NCI-H2227 (cell line): Measurements from ENCODE around the gene FBXO2.

Experiments used
- DNase-seq: peaks from one replicate; lab custom pipeline; 2025; ENCODE audit not compliant: unreplicated experiment; lab: John Stamatoyannopoulos, UW

Gene FBXO2

GRCh38 chr1:11653861-11654136 lies 430 bp downstream of the FBXO2 start:
- DNase-seq = no peak

- no peak for DNase-seq
Observed at GRCh38 chr1:11653101-11653860, 948 bp downstream of the FBXO2 start.

- no peak for DNase-seq
Observed at GRCh38 chr1:11652203-11652780, 1.9 kb downstream of the FBXO2 start.

GRCh38 chr1:11651017-11651416 lies 3.2 kb downstream of the FBXO2 start:
- DNase-seq = no peak

DNA sequence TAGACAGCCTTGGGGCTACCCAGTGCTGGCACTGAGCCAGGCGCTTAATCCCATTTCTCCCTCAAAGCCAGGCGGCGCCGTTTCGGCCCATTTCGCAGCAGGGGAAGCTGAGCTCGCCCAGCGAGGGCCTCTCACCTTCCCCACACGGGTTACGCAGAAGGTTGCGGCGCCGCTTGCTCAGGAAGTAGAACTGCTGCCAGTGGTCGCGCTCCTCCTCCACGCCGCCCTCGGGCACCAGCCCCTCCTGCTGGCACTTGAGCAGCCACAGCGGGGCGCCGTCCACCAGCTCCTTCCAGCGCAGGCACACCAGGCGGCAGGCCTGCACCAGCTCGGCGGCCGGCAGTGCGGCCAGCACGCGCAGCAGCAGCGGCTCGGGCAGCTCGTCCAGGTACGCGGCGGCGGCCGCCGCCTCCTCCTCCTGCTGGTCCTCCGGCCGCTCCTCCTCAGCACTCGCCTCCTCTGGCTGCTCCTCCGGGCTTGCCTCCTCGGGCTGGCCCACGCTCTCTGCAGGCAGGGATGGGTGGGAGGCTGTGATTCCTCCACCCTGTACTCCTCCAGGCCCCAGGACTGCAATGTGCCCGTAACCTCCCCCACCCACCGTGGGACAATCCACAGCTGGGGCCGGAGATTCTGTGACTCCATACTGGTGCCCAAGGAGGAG lies 3.8 kb downstream of the FBXO2 start:
- no peak for DNase-seq

DNA sequence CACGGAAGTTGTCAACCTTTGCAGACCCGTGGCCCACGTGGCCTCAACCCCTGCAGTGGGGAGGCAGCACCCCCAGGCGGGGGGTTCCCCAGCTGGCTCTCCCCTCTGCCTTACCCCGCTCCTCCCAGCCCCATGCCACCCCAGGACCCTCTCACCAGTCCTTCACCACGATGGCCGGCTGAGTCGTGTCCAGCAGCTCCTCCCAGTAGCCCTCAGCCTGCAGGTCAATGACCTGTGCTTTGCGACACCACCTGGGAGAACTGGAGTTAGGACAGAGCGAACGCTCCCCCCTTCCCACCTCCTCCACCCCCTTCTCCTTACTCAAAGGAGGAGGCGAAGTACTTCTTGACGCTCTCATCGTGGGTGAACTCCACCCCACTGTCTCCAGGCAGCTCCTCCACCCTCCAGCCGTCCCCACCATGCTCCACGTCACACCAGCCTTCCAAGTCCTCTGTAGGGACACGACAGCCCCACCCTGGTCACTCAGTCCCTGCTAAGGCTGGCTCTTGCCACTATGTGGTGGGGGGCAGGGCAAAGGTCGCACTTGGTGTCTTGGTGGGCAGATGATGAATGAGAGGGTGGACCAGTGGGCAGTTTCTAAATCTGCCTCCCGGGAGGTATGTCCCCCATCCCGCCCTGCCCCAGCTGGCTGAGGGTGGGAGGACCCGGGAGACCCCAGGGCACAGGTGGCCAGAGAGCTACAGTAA lies 4.5 kb downstream of the FBXO2 start:
- no peak for DNase-seq

DNA sequence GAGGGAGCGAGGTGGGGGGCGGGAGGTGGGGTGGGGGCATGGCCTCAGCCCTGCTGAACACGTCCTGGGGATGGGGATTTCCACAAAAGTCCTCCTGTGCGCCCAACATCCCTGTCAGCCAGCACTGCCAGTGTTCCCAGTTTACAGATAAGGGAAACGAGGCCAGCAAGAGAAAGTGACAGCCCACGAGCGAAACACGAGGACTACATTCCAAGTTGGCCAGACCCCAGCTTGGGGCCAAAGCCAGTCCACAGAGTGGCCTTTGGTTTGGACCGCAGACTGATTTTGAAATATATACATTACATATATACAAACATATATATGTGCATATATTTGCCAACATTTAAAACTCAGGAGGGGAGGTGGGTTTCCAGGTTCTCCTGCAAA lies 5.0 kb downstream of the FBXO2 start:
- no peak for DNase-seq

DNA sequence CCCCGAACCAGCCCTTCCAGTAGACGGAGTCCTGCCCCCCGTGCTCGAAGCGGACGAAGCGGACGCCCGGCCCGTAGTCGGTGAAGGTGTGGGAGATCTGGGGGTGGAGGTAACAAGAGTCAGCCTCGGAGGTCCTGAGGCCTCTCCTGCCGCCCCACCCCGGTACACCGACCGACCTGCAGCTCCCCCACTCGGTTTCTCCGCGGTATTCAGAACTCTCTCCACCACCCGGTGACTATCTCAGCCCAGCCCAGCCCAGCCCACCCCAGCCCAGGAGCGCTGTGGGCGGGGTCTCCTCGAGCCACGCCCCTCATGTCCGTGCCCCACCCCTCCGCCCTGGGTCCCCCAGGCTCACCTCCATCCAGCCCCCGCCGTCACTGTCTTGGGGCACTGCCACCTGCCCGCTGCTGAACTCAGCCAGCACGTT lies 5.5 kb downstream of the FBXO2 start:
- no peak for DNase-seq

DNA sequence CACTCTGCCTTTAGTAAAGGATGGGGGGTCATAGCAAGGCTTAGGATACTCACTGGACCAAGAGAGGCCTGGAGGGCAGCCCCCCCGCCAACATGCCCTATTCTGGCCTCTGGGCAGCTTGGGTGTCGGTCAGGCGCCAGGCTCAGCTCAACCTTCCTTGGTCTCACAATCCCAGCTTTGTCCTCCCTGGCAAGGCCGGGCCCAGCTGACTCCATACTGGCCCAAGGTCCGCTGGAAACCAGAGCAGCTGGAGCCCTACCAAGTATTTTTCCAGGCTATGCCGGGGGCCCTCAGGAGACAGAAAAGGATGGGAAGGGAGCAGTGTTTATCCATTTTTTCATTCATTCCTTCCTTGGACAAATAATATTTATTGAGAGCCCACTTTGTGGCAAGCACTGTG lies 6.2 kb downstream of the FBXO2 start:
- DNase-seq = no peak

DNA sequence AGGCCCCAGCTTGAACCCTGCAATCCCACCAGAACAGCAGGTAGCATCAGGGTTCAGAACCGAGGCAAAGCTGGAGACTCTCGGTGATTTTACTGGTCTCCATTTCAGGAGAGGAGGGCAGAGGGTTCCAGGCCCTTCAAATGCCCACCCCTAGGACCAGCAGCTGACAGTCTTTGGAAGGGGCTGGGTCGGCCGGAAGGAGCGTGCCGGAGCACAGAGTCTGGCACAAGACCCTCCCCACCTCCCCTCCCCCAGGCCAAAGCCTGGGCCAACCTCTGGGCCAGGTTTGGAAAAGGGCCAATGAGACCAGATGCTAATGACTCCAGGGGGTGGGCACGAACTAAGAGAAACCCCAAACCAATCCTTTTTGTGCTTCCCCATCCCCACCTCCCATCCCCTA lies 6.9 kb downstream of the FBXO2 start:
- no peak for DNase-seq

DNA sequence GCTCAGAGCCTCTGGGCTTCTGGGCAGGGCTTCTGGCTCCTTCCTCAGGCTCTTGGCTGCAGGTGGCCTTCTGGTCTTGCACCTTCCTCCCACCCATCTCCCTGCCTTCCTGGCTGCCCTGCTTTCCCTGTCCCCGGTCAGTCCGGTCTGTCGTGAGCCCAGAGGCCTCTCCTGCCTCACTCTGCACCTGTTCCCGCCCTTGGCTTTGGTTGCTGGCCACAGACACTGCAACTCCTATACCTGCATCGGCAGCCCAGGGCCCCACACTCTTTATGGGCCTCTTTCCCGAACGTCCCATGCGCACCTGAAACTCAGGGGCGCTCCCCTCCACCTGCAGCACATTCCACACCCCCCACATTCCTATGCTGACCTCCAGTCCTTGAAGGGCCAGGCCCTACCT lies 7.9 kb downstream of the FBXO2 start:
- no peak for DNase-seq

- peak; percentile 87 for DNase-seq
Observed at GRCh38 chr1:11645670-11646265, 8.5 kb downstream of the FBXO2 start.

DNA sequence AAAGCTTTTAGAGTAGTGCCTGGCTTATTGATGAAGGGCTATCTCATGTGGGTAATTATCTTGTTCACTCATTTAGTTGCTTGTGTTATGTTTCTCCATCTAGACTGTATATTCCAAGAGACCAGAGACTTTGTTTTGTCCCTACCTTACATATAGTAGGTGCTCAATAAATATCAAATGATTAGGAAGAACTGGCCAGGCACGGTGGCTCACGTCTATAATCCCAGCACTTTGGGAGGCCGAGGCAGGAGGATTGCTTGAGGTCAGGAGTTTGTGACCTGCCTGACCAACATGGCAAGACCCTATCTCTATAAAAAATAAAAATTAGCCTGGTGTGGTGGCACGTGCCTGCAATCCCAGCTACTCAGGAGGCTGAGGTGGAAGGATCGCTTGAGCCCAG lies 9.0 kb downstream of the FBXO2 start:
- DNase-seq = no peak

DNA sequence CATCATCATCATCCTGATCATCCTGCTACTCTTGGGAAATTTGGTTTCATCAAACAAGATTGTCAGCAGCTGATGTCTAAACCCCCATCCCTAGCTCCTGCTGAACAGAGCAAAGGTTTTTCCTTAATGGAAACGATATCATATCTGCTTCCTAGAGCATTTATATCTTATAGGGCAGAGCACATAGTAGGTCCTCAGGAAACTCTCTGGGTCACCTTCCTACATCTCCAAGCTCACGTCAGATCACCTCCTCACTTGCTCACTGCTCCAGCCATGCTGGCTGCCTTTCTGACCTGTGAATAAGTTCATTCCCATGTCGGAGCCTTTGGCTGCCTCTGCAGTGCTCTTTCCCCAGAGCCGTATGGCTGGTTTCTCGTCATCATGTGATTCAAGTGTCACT lies 10.4 kb downstream of the FBXO2 start:
- no peak for DNase-seq

DNA sequence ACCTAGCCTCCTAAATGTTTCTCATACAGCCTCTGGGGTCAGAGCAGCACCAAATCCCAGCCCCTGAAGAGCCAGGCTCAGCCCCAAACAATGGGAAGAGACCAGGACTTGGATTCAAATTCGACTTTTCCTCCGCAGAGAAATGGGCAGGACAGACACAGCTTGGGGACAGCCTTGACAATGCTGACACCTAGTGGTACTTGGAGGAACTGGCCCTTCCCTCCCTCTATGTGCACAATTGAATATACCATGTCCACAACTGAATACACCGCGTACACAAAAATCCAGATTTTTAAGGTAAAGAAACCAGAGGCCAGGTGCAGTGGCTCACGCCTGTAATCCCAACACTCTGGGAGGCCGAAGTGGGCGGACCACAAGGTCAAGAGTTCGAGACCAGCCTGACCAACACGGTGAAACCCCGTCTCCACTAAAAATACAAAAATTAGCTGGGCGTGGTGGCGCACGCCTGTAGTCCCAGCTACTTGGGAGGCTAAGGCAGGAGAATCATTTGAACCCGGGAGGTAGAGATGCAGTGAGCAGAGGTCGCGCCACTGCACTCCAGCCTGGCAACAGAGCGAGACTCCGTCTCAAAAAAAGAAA lies 11.7 kb downstream of the FBXO2 start:
- peak; percentile 82 for DNase-seq

DNA sequence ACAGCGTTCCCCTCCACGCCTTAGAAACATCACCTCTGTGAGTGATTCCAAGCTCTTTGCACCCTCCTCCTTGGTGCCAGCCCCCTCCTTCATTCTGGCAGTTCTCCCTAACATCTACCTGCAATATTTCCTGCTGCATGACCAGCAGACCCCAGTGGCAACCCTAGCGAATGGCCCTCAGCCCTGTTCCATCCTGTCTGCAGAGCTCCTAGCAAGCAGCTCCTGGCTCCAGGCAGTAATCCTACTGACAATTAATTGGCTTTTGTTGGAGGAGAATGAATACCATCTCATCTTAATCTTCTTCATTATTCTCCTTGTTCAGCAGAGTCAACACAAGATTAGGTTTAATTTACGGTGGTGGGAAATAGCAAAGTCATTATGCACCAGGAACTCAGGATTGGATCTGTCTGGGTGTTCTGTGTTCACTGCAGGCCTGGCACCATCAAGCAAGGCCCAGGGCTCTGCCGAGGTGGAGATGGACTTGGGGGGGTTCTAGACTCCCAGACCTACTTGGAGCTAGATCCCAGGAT lies 12.4 kb downstream of the FBXO2 start:
- DNase-seq = no peak

GRCh38 chr1:11640944-11641343 lies 13.3 kb downstream of the FBXO2 start:
- no peak for DNase-seq

DNA sequence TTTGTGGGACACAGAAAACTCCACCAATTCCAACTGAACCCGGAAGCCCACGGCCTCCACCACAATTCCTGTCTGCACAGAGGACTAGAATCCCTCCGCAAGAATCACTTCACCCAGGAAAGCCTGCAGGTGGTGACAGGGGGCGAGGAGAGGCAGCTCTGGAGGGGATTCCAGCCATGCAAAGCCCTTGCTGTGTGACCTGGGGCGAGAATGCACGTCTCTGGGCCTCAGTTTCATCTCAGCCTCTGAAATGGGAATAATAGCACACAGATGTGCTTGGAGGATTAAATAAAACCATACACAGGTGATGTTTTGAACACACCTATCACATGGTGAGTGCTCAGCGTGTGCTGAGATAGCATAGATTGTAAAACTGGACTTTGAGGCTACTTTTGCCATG lies 14.1 kb downstream of the FBXO2 start:
- no peak for DNase-seq

GRCh38 chr1:11639372-11639771 lies 14.9 kb downstream of the FBXO2 start:
- DNase-seq = no peak

DNA sequence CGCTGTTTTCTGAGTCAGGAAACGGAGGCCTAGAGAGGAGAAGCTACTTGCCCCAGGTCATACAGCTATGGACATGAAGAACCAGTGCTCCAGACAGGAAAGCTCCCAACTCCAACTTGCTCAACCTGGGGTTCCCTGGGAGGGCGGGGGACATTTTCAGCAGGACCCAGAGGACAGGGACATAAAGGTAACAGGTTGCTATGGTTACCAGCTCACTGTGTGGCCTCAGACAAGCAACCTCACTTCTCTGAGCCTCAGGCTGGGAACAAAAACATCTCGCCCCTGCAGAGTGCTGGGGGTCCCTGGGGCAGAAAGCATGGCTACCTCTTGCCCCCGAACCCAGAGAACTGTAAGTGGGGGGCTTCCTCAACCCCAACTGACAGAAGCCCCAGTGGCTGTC lies 16.1 kb downstream of the FBXO2 start:
- DNase-seq = no peak
